CD4-positive, alpha-beta T cell (primary cell): ENCODE measurements around the gene CCAR1. TPM values are rescaled to one million over a fixed set of nuclear protein-coding genes. Genes with fewer than 3 reads are reported as not detected.

Source experiments
- ATAC-seq: fragments of 200-7000 bp; cut with Tn5 transposase; one replicate; pipeline ENCODE4 v1.10.0; 2022; ENCODE audit warnings: mild to moderate bottlenecking; ENCODE audit not compliant: poor library complexity
- CTCF ChIA-PET: fragments of 350-600 bp; sonication (Branson Sonifier 250); formaldehyde crosslinking; loops from one replicate; lab custom pipeline; 2021; ENCODE audit warnings: antibody characterized with exemption, inconsistent platforms; lab: Charles Lee
- POLR2A ChIA-PET: fragments of 350-600 bp; sonication (Branson Sonifier 250); formaldehyde crosslinking; loops from one replicate; lab custom pipeline; 2021; ENCODE audit warnings: antibody characterized with exemption, inconsistent platforms; lab: Charles Lee
- DNase-seq, 14 experiments: peaks; one replicate each; pipeline ENCODE4 v3.0.0-alpha.2; 2013 to 2020; ENCODE audit warnings: mixed read lengths in 2 of 14
- H3K27ac ChIP-seq, 2 donors: one replicate each; pipeline versions ENCODE4 v1.5.1 to v1.7.0; 2013; ENCODE audit warnings: low read length in 2 of 2, low read depth in 1 of 2, mild to moderate bottlenecking in 1 of 2
- H3K27me3 ChIP-seq, 2 experiments: 1 replicate in 1 of 2; 2 replicates in 1 of 2; pipeline versions ENCODE4 v1.6.1 to v1.7.0; 2013; ENCODE audit warnings: low read length in 2 of 2, control low read depth in 1 of 2, mild to moderate bottlenecking in 1 of 2, moderate library complexity in 1 of 2; ENCODE audit not compliant: insufficient read depth in 2 of 2, control insufficient read depth in 1 of 2
- H3K36me3 ChIP-seq: one replicate; pipeline ENCODE4 v1.6.1; 2013; ENCODE audit warnings: low read length, control low read depth; ENCODE audit not compliant: insufficient read depth
- H3K4me1 ChIP-seq: one replicate; pipeline ENCODE4 v1.6.1; 2013; ENCODE audit warnings: low read length, control low read depth; ENCODE audit not compliant: insufficient read depth
- H3K4me3 ChIP-seq: one replicate; pipeline ENCODE4 v1.5.1; 2013; ENCODE audit warnings: mild to moderate bottlenecking, low read length, moderate library complexity
- H3K9me3 ChIP-seq, 2 experiments: 1 replicate in 1 of 2; 2 replicates in 1 of 2; pipeline versions ENCODE4 v1.6.1 to v1.7.0; 2013; ENCODE audit warnings: low read length in 2 of 2, mild to moderate bottlenecking in 2 of 2, control low read depth in 1 of 2, moderate library complexity in 1 of 2; ENCODE audit not compliant: control insufficient read depth in 1 of 2, insufficient read depth in 1 of 2
- H3K27ac Mint-ChIP-seq: one replicate; pipeline ENCODE4 v1.8.0; 2020; ENCODE audit warnings: mixed read lengths
- H3K27me3 Mint-ChIP-seq: one replicate; pipeline ENCODE4 v1.8.0; 2021; ENCODE audit warnings: mixed read lengths
- H3K36me3 Mint-ChIP-seq: one replicate; pipeline ENCODE4 v1.8.0; 2021; ENCODE audit warnings: low read depth, mixed read lengths
- H3K4me1 Mint-ChIP-seq: one replicate; pipeline ENCODE4 v1.8.0; 2021; ENCODE audit warnings: low read depth, mixed read lengths
- H3K4me3 Mint-ChIP-seq: one replicate; pipeline ENCODE4 v1.8.0; 2020; ENCODE audit warnings: mild to moderate bottlenecking, mixed read lengths
- H3K9me3 Mint-ChIP-seq: one replicate; pipeline ENCODE4 v1.8.0; 2020; ENCODE audit warnings: mixed read lengths
- intact Hi-C, 2 experiments: fragments of 100-400 bp; cut with DNase I in 1 of 2; cut with micrococcal nuclease in 1 of 2; formaldehyde crosslinking; loops; one replicate each; pipeline versions ENCODE4 v1.15.1 to v1.9.0; 2023 to 2025; cut with DNase I, micrococcal nuclease
- total RNA-seq, 174 experiments: library from RNA in 2 of 174; stranded (reverse) in 2 of 174; gene quantifications; one replicate each; pipeline ENCODE4 v1.2.3 and lab custom pipeline; 2021 to 2026
- TF ChIP-seq, protein P1 (sequence below): fragments of 200-600 bp; IDR thresholded peaks from one replicate; pipeline ENCODE4 v1.8.0; 2022; ENCODE audit warnings: antibody characterized with exemption, mild to moderate bottlenecking

The CCAR1 gene
- total RNA-seq, 2 experiments from 2014 or later, result 68.9 to 82.2 TPM

DNA sequence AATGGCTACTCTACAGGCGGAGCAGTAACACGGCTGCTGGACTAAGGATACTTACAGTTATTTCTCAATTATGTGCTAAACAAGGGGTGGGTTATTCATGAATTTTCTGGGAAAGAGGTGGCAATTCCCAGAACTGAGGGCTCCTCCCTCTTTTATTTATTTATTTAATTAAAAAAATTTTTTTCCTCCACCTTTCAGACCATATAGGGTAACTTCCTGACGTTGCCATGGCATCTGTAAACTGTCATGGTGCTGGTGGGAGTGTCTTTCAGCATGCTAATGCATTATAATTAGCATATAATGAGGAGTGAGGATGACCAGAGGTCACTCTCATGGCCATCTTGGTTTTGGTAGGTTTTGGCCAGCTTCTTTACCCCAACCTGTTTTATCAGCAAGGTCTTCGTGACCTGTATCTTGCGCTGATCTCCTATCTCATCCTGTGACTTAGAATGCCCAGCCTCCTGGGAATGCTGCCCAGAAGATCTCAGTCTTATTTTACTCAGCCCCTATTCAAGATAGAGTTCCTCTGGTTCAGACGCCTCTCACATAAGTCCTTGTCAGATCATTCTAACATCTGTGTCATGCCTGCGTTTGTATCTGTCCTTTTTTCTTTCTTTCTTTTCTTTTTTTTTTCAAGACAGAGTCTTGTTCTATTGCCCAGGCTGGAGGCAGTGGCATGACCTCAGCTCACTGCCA, 90.4 kb downstream of the CCAR1 start:
- intact Hi-C loops, result loop anchor here in 1 of 2 experiments (5.0 kb wide), 1 partner anchor 46 kb away; no protein-coding TSS in a partner anchor

DNA sequence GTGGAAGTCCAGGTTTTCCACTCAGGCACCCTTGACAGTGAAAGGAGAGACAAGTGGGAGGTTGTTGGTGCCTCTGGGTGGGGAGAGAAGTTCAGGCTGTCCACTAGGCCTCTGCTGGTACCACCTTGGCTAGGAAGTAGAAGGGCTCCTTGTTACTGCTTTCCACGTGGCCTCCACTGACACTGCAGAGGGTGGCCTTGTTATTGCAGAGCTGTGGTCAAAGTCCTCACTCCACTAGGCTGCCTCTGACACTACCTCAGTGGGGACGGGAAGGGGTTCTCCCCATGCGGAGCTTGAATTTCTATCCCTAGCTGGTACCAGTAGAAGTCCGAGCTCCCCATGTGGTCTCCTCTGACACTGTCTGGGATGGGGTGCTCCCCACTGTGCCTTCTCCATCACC, 91.4 kb downstream of the CCAR1 start:
- Histone ChIP-seq H3K9me3 (no peaks in the 10 kb centered on the region), H3K36me3 (no peaks in the 10 kb centered on the region), H3K27ac (no peak overlapping the region), H3K27me3 (no peaks in the 10 kb centered on the region), H3K4me1 (no peaks in the 10 kb centered on the region), H3K4me3 (no peak overlapping the region)
- ChIA-PET CTCF (no interaction called here), POLR2A (no interaction called here)
- TF ChIP-seq, protein P1, sequence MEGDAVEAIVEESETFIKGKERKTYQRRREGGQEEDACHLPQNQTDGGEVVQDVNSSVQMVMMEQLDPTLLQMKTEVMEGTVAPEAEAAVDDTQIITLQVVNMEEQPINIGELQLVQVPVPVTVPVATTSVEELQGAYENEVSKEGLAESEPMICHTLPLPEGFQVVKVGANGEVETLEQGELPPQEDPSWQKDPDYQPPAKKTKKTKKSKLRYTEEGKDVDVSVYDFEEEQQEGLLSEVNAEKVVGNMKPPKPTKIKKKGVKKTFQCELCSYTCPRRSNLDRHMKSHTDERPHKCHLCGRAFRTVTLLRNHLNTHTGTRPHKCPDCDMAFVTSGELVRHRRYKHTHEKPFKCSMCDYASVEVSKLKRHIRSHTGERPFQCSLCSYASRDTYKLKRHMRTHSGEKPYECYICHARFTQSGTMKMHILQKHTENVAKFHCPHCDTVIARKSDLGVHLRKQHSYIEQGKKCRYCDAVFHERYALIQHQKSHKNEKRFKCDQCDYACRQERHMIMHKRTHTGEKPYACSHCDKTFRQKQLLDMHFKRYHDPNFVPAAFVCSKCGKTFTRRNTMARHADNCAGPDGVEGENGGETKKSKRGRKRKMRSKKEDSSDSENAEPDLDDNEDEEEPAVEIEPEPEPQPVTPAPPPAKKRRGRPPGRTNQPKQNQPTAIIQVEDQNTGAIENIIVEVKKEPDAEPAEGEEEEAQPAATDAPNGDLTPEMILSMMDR, result no peak
- Mint-ChIP-seq H3K36me3 (no peaks in the 10 kb centered on the region), H3K4me1 (no peaks in the 10 kb centered on the region), H3K27me3 (no peaks in the 10 kb centered on the region), H3K4me3 (no peak overlapping the region), H3K9me3 (no peaks in the 10 kb centered on the region), H3K27ac (no peak overlapping the region)
- intact Hi-C loops, result loop anchor here in 1 of 2 experiments (5.0 kb wide), 1 partner anchor 45 kb away; no protein-coding TSS in a partner anchor
- DNase-seq, result no peak
- no peak for ATAC-seq

More for the DNA sequence above, 90.4 kb downstream of the CCAR1 start:
- Mint-ChIP-seq H3K4me3 (no peak overlapping the region), H3K27me3 (no peaks in the 10 kb centered on the region), H3K9me3 (no peaks in the 10 kb centered on the region), H3K4me1 (no peaks in the 10 kb centered on the region), H3K27ac (no peak overlapping the region), H3K36me3 (no peaks in the 10 kb centered on the region)
- Histone ChIP-seq H3K4me3 (no peak overlapping the region), H3K4me1 (no peaks in the 10 kb centered on the region), H3K36me3 (no peaks in the 10 kb centered on the region), H3K27me3 (no peaks in the 10 kb centered on the region), H3K9me3 (no peaks in the 10 kb centered on the region), H3K27ac (no peak overlapping the region)
- TF ChIP-seq, protein P1, result no peak
- CTCF ChIA-PET, result no interaction called here
- POLR2A ChIA-PET, result no interaction called here
- DNase-seq (no peak), ATAC-seq (no peak)

DNA sequence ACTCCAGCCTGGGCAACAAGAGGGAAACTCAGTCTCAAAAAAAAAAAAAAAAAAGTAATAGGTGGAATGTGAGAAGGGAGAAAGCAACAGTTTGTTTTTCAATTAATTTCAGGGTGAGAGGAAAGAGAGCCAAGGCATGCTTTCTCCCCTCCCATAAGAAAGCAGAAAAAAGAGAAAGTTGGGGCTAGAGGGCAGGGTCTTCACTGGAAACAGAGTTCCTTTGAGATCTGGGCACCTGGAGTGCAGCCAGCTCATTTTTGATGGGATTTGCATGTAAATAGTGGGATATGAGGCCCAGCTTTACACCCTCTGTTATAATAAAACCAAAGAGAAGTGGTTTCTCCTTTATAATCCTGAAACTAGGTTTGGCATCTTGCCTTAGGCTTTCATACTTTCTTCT, 92.5 kb downstream of the CCAR1 start:
- Mint-ChIP-seq H3K36me3 (no peaks in the 10 kb centered on the region), H3K27me3 (no peaks in the 10 kb centered on the region), H3K4me3 (no peak overlapping the region), H3K4me1 (no peaks in the 10 kb centered on the region), H3K27ac (no peak overlapping the region), H3K9me3 (no peaks in the 10 kb centered on the region)
- H3K9me3 ChIP-seq, result no peaks in the 10 kb centered on the region
- no peaks in the 10 kb centered on the region for H3K27me3 ChIP-seq
- no peak overlapping the region for H3K27ac ChIP-seq
- H3K4me3 ChIP-seq, result no peak overlapping the region
- ATAC-seq (no peak), DNase-seq (no peak)
- H3K4me1 ChIP-seq, result no peaks in the 10 kb centered on the region
- ChIA-PET POLR2A (interaction anchor here (0.6 kb wide), 1 partner anchor 564 kb away, joined by 5 read pairs; no protein-coding TSS in a partner anchor), CTCF (interaction anchor here (0.6 kb wide), 1 partner anchor 19 kb away, joined by 3 read pairs; no protein-coding TSS in a partner anchor)
- no peaks in the 10 kb centered on the region for H3K36me3 ChIP-seq
- TF ChIP-seq, protein P1, result no peak
- intact Hi-C loops, result loop anchor here in 1 of 2 experiments (5.0 kb wide), 1 partner anchor 44 kb away; no protein-coding TSS in a partner anchor
